Testis (tissue), 3 donors: ENCODE results near the gene SLAMF1. TPM values are rescaled to one million over a fixed set of nuclear protein-coding genes. Genes with fewer than 3 reads are reported as not detected.

Experiments
- DNase-seq: peaks from one replicate; pipeline ENCODE4 v3.0.0-alpha.2; 2019
- H3K27ac ChIP-seq, 2 donors: fragments of 200-600 bp; sonication (generic); one replicate each; pipeline ENCODE4 v1.5.1; 2019
- H3K27me3 ChIP-seq: fragments of 200-600 bp; sonication (generic); one replicate; pipeline ENCODE4 v1.5.1; 2019
- H3K36me3 ChIP-seq: fragments of 200-600 bp; sonication (generic); one replicate; pipeline ENCODE4 v1.5.1; 2017; ENCODE audit warnings: low read depth; ENCODE audit errors: missing control alignments
- H3K4me1 ChIP-seq: fragments of 200-600 bp; sonication (generic); one replicate; pipeline ENCODE4 v1.5.1; 2019
- H3K4me3 ChIP-seq, 2 donors: fragments of 200-600 bp; sonication (generic); one replicate each; pipeline ENCODE4 v1.5.1; 2017 to 2019
- H3K9me3 ChIP-seq: fragments of 200-600 bp; sonication (generic); one replicate; pipeline ENCODE4 v1.5.1; 2017
- CTCF ChIP-seq, 3 experiments: fragments of 450-650 bp in 2 of 3; fragments of 200-600 bp in 1 of 3; sonication (generic) in 1 of 3; IDR thresholded peaks; one replicate each; pipeline ENCODE4 v1.5.1; 2016 to 2019; ENCODE audit warnings: antibody characterized with exemption in 3 of 3, mild to moderate bottlenecking in 2 of 3, moderate library complexity in 1 of 3
- POLR2A ChIP-seq: fragments of 450-650 bp; IDR thresholded peaks from one replicate; pipeline ENCODE4 v1.6.1; 2017; ENCODE audit warnings: antibody characterized with exemption, mild to moderate bottlenecking, moderate library complexity
- WGBS, 2 donors: methylation state at CpG; one replicate each; pipeline ENCODE4 v1.1.5; 2018; 5-methylcytosine and 5-hydroxymethylcytosine counted together
- intact Hi-C: fragments of 100-400 bp; cut with DNase I; formaldehyde crosslinking; loops from one replicate; pipeline ENCODE4 v1.15.1; 2023; ENCODE audit warnings: low total_unique reads
- polyA plus RNA-seq: library from polyadenylated mRNA; stranded (reverse); fragments of 350-450 nt; fragmentation: Illumina TruSeq; extraction: RNeasy Lipid Tissue Mini Kit (QIAGEN cat#74804); gene quantifications from one replicate; pipeline ENCODE4 v1.2.3, GENCODE V29; 2014; ENCODE audit warnings: low read depth, low replicate concordance; ENCODE audit not compliant: insufficient read depth
- total RNA-seq, 2 donors: library from RNA; depleted of rRNA; stranded (reverse); fragments of >200 nt; gene quantifications; one replicate each; pipeline ENCODE4 v1.2.3, GENCODE V29; 2016

Gene SLAMF1
- total and polyA plus RNA-seq, 3 donors from 2014 or later, result 0.47 to 0.75 (median 0.50) TPM

GRCh38 chr1:160610569-160611242 lies 36.1 kb downstream of the SLAMF1 start:
- intact Hi-C loops, result no loop called here
- Histone ChIP-seq H3K27ac (no peak overlapping the region), H3K36me3 (no peaks in the 10 kb centered on the region), H3K27me3 (no peaks in the 10 kb centered on the region), H3K4me3 (no peak overlapping the region), H3K4me1 (no peaks in the 10 kb centered on the region), H3K9me3 (no peaks in the 10 kb centered on the region)
- no peak for TF ChIP-seq POLR2A
- no peak for TF ChIP-seq CTCF (IDR thresholded peaks at IDR 0.05)
- no peak for DNase-seq
- 25 to 67% methylated on average over 1 of the region's 1 CpG for WGBS, 2 donors

GRCh38 chr1:160608941-160609340 lies 37.9 kb downstream of the SLAMF1 start:
- Histone ChIP-seq H3K36me3 (no peaks in the 10 kb centered on the region), H3K4me3 (no peak overlapping the region), H3K4me1 (no peaks in the 10 kb centered on the region), H3K27me3 (no peaks in the 10 kb centered on the region), H3K27ac (no peak overlapping the region), H3K9me3 (no peaks in the 10 kb centered on the region)
- no peak for DNase-seq
- no peak for TF ChIP-seq CTCF (IDR thresholded peaks at IDR 0.05)
- no peak for TF ChIP-seq POLR2A
- intact Hi-C loops, result no loop called here

- Histone ChIP-seq H3K4me1 (no peaks in the 10 kb centered on the region), H3K27ac (no peak overlapping the region), H3K36me3 (no peaks in the 10 kb centered on the region), H3K4me3 (no peak overlapping the region), H3K27me3 (no peaks in the 10 kb centered on the region), H3K9me3 (no peaks in the 10 kb centered on the region)
- no peak for DNase-seq
- intact Hi-C loops, result no loop called here
- WGBS, 2 donors, result 48 to 50% methylated on average over 2 of the region's 2 CpGs
- TF ChIP-seq POLR2A (no peak), CTCF (IDR thresholded peaks at IDR 0.05) (no peak)
Measured at GRCh38 chr1:160608514-160608913, 38.3 kb downstream of the SLAMF1 start.

GRCh38 chr1:160608057-160608456 lies 38.8 kb downstream of the SLAMF1 start:
- 84% methylated on average over 6 of the region's 6 CpGs for WGBS, 2 donors
- Histone ChIP-seq H3K9me3 (no peaks in the 10 kb centered on the region), H3K4me3 (no peak overlapping the region), H3K27ac (no peak overlapping the region), H3K4me1 (no peaks in the 10 kb centered on the region), H3K27me3 (no peaks in the 10 kb centered on the region), H3K36me3 (no peaks in the 10 kb centered on the region)
- TF ChIP-seq CTCF (IDR thresholded peaks at IDR 0.05) (no peak), POLR2A (no peak)
- no peak for DNase-seq
- intact Hi-C loops, result no loop called here

GRCh38 chr1:160607672-160608032 lies 39.2 kb downstream of the SLAMF1 start:
- Histone ChIP-seq H3K36me3 (no peaks in the 10 kb centered on the region), H3K27me3 (no peaks in the 10 kb centered on the region), H3K9me3 (no peaks in the 10 kb centered on the region), H3K4me3 (no peak overlapping the region), H3K27ac (no peak overlapping the region), H3K4me1 (no peaks in the 10 kb centered on the region)
- no peak for TF ChIP-seq CTCF (IDR thresholded peaks at IDR 0.05)
- no peak for TF ChIP-seq POLR2A
- intact Hi-C loops, result no loop called here
- no peak for DNase-seq
- 80 to 93% methylated on average over 1 of the region's 1 CpG for WGBS, 2 donors
